Endothelial cell of umbilical vein (primary cell): ENCODE measurements around the gene LAMC2. TPM values are rescaled to one million over a fixed set of nuclear protein-coding genes. Genes with fewer than 3 reads are reported as not detected.

Experiments used
- BruUV-seq: library from RNA; stranded (reverse); fragments of 400-500 nt; replicated peaks from 2 replicates; lab custom pipeline; 2021; lab: Mats Ljungman, UMichigan
- CTCF ChIA-PET: fragments of 300-600, 350-600 bp; sonication (Branson Sonifier 250); formaldehyde crosslinking; loops from one replicate; lab custom pipeline; 2021; ENCODE audit warnings: antibody characterized with exemption, inconsistent platforms; lab: Charles Lee
- POLR2A ChIA-PET: fragments of 300-600, 350-600 bp; sonication (Branson Sonifier 250); formaldehyde crosslinking; loops from one replicate; lab custom pipeline; 2021; ENCODE audit warnings: antibody characterized with exemption, inconsistent platforms; lab: Charles Lee
- DNase-seq: peaks from one replicate; pipeline ENCODE4 v3.0.0-alpha.2; 2011; ENCODE audit warnings: low read depth, low spot score
- FAIRE-seq: peaks from 2 replicates; lab custom pipeline; 2011; peaks lifted over from hg19 to GRCh38; lab: Jason Lieb, UNC
- H2AFZ ChIP-seq: 2 replicates; pipeline ENCODE4 v1.6.0; 2012; ENCODE audit warnings: low read depth, low read length, control low read depth, inconsistent platforms
- H3K27ac ChIP-seq: 2 replicates; pipeline ENCODE4 v1.5.1; 2011; ENCODE audit warnings: low read depth, mild to moderate bottlenecking, control low read depth, low read length, moderate library complexity; ENCODE audit not compliant: insufficient read depth
- H3K27me3 ChIP-seq, 2 experiments: 2 replicates each; pipeline versions ENCODE4 v1.6.0 to v1.6.1; 2011; ENCODE audit warnings: low read length in 2 of 2, mixed read lengths in 1 of 2; ENCODE audit not compliant: control insufficient read depth in 2 of 2, insufficient read depth in 2 of 2
- H3K36me3 ChIP-seq, 2 experiments: 2 replicates in 1 of 2; 3 replicates in 1 of 2; pipeline ENCODE4 v1.5.1; 2011; ENCODE audit warnings: low read length in 2 of 2, mild to moderate bottlenecking in 1 of 2, moderate library complexity in 1 of 2; ENCODE audit not compliant: control insufficient read depth in 2 of 2, insufficient read depth in 2 of 2; ENCODE audit errors: extremely low read depth in 1 of 2
- H3K4me1 ChIP-seq: 3 replicates; pipeline ENCODE4 v1.5.1; 2011; ENCODE audit warnings: mild to moderate bottlenecking, low read length; ENCODE audit not compliant: control insufficient read depth, insufficient read depth; ENCODE audit errors: extremely low read depth
- H3K4me2 ChIP-seq: 2 replicates; pipeline ENCODE4 v1.6.1; 2011; ENCODE audit warnings: low read length, control low read depth, mixed read lengths; ENCODE audit not compliant: insufficient read depth
- H3K4me3 ChIP-seq, 3 experiments: fragments of 200-600 bp in 1 of 3; sonication (generic), shearing (Covaris generic) in 1 of 3; replicated peaks in 1 of 3; 2 replicates each; pipeline ENCODE4 v1.5.1; 2011 to 2016; ENCODE audit warnings: control low read depth in 3 of 3, low read length in 3 of 3, mild to moderate bottlenecking in 2 of 3, inconsistent platforms in 1 of 3, low read depth in 1 of 3, moderate library complexity in 1 of 3; ENCODE audit not compliant: insufficient read depth in 1 of 3
- H3K79me2 ChIP-seq: 2 replicates; pipeline ENCODE4 v1.6.0; 2012; ENCODE audit warnings: low read length, inconsistent platforms; ENCODE audit not compliant: control insufficient read depth, insufficient read depth
- H3K9ac ChIP-seq: replicated peaks from 2 replicates; pipeline ENCODE3; 2011; ENCODE audit warnings: low read length, control low read depth; ENCODE audit not compliant: insufficient read depth; ENCODE audit errors: extremely low read depth
- H3K9me1 ChIP-seq: replicated peaks from 3 replicates; pipeline ENCODE4 v1.6.0; 2011; ENCODE audit warnings: mild to moderate bottlenecking, low read length; ENCODE audit not compliant: control insufficient read depth, insufficient read depth; ENCODE audit errors: extremely low read depth
- H3K9me3 ChIP-seq: replicated peaks from 2 replicates; pipeline ENCODE4 v1.5.1; 2012; ENCODE audit warnings: low read length, inconsistent platforms; ENCODE audit not compliant: control insufficient read depth, insufficient read depth
- H4K20me1 ChIP-seq: replicated peaks from 2 replicates; pipeline ENCODE3; 2011; ENCODE audit warnings: mild to moderate bottlenecking, low read length; ENCODE audit not compliant: control insufficient read depth, insufficient read depth; ENCODE audit errors: extremely low read depth
- CTCF ChIP-seq, 2 donors: IDR thresholded peaks; 1 replicate in 1 of 2; 2 replicates in 1 of 2; pipeline ENCODE4 v1.5.1; 2011; ENCODE audit warnings: low read length in 2 of 2, mild to moderate bottlenecking in 2 of 2, moderate library complexity in 2 of 2, control low read depth in 1 of 2, inconsistent platforms in 1 of 2, low read depth in 1 of 2; ENCODE audit not compliant: insufficient read depth in 1 of 2; ENCODE audit errors: extremely low read depth in 1 of 2
- EZH2 ChIP-seq: IDR thresholded peaks from 2 replicates; pipeline ENCODE4 v1.6.1; 2012; ENCODE audit warnings: borderline replicate concordance, low read depth, mild to moderate bottlenecking, moderate library complexity, low read length, inconsistent platforms; ENCODE audit not compliant: severe bottlenecking
- FOS ChIP-seq: IDR thresholded peaks from 2 replicates; pipeline ENCODE4 v1.6.1; 2011; ENCODE audit warnings: mild to moderate bottlenecking, low read length, moderate library complexity, borderline replicate concordance; ENCODE audit not compliant: insufficient read depth
- GATA2 ChIP-seq: IDR thresholded peaks from 2 replicates; pipeline ENCODE4 v1.7.0; 2011; ENCODE audit warnings: low read depth, mild to moderate bottlenecking, moderate library complexity, mixed read lengths, low read length; ENCODE audit not compliant: insufficient read length, insufficient read depth
- JUN ChIP-seq: IDR thresholded peaks from 2 replicates; pipeline ENCODE4 v1.6.1; 2011; ENCODE audit warnings: borderline replicate concordance, low read depth; ENCODE audit not compliant: insufficient read length, insufficient read depth
- MAX ChIP-seq: IDR thresholded peaks from 2 replicates; pipeline ENCODE4 v1.6.1; 2011; ENCODE audit not compliant: insufficient read depth, insufficient read length
- MYC ChIP-seq: IDR thresholded peaks from one replicate; pipeline ENCODE4 v1.6.1; 2011; ENCODE audit warnings: mild to moderate bottlenecking, low read depth, low read length
- POLR2A ChIP-seq: IDR thresholded peaks from 2 replicates; pipeline ENCODE4 v1.6.1; 2012; ENCODE audit warnings: low read depth, mild to moderate bottlenecking, control low read depth, low read length
- POLR2AphosphoS5 ChIP-seq: IDR thresholded peaks from 2 replicates; pipeline ENCODE4 v1.6.1; 2012; ENCODE audit warnings: low read depth, mild to moderate bottlenecking, control low read depth, low read length, moderate library complexity; ENCODE audit not compliant: insufficient read depth
- dilution Hi-C: fragments of 300-500 bp; cut with MboI; formaldehyde crosslinking; loops from one replicate; pipeline ENCODE4 v1.15.0; 2019; ENCODE audit warnings: low sequenced_read_pairs; ENCODE audit not compliant: extremely low pct_ligation_motif_present
- intact Hi-C: fragments of 100-400 bp; cut with micrococcal nuclease; formaldehyde crosslinking; loops from one replicate; pipeline ENCODE4 v1.10.0; 2022
- polyA plus RNA-seq, 4 experiments: library from polyadenylated mRNA; depleted of rRNA in 3 of 4; stranded (reverse) in 3 of 4; unstranded in 1 of 4; fragments of >200 nt; gene quantifications; 2 replicates each; pipeline versions ENCODE4 v1.2.1 to v1.2.3, GENCODE V29; 2011 to 2012; ENCODE audit warnings: missing spikeins in 1 of 4
- total RNA-seq: library from RNA; stranded (reverse); gene quantifications from 2 replicates; pipeline ENCODE4 v1.2.3, GENCODE V29; 2021

LAMC2 gene
- total and polyA plus RNA-seq, 2 donors (not counting 3 experiments of a cell fraction or from before 2014, with no cell fraction given): 0.23 to 0.82 TPM

- FAIRE-seq (no peak), DNase-seq (no peak)
- no peaks in the 10 kb centered on the region for H3K9me1 ChIP-seq
- intact Hi-C loops (no loop called here), dilution Hi-C loops (no loop called here)
- no peaks in the 10 kb centered on the region for H3K79me2 ChIP-seq
- BruUV-seq: no TSS peak
- no peaks in the 10 kb centered on the region for H3K27me3 ChIP-seq
- TF ChIP-seq POLR2AphosphoS5 (no peak), MYC (no peak)
- POLR2A ChIA-PET: no interaction called here
- H3K9me3 ChIP-seq: no peaks in the 10 kb centered on the region
- peaks cover 9% of the 10 kb centered on the region for H3K4me1 ChIP-seq
- H3K36me3 ChIP-seq: no peaks in the 10 kb centered on the region
- H2AFZ ChIP-seq: no peak overlapping the region
- H3K4me2 ChIP-seq: no peak overlapping the region
- no peaks in the 10 kb centered on the region for H4K20me1 ChIP-seq
- CTCF ChIA-PET: interaction anchor here (1.8 kb wide), 1 partner anchor 54 kb away, joined by 7 read pairs; no protein-coding TSS in a partner anchor
- no peak overlapping the region for H3K27ac ChIP-seq
- no peak overlapping the region for H3K9ac ChIP-seq
- no peak overlapping the region for H3K4me3 ChIP-seq
Observed at GRCh38 chr1:183288583-183288982, 102.5 kb downstream of the LAMC2 start.

GRCh38 chr1:183289051-183289496 lies 103.0 kb downstream of the LAMC2 start:
- BruUV-seq: no TSS peak

More at GRCh38 chr1:183289051-183289496, 103.0 kb downstream of the LAMC2 start:
- intact Hi-C loops: no loop called here
- H3K27ac ChIP-seq: no peak overlapping the region
- TF ChIP-seq MAX (no peak), CTCF (IDR thresholded peaks at IDR 0.05; ENCODE audit: extremely low read depth in 1 of 2, insufficient read depth in 1 of 2, low read depth in 1 of 2, low read length in 2 of 2) (no peak), EZH2 (no peak), POLR2AphosphoS5 (no peak), POLR2A (no peak), GATA2 (no peak), MYC (no peak), JUN (no peak), FOS (no peak)
- FAIRE-seq: no peak
- dilution Hi-C loops: no loop called here
- CTCF ChIA-PET: interaction anchor here (1.0 to 1.8 kb wide), 2 partner anchors 7 to 54 kb away, joined by 3 to 10 read pairs; no protein-coding TSS in a partner anchor
- POLR2A ChIA-PET: no interaction called here
- no peaks in the 10 kb centered on the region for H3K9me3 ChIP-seq
- H3K36me3 ChIP-seq: no peaks in the 10 kb centered on the region
- no peak for DNase-seq
- H3K4me2 ChIP-seq: no peak overlapping the region
- H3K4me3 ChIP-seq: no peak overlapping the region
- peaks cover 9% of the 10 kb centered on the region for H3K4me1 ChIP-seq
- H3K79me2 ChIP-seq: no peaks in the 10 kb centered on the region
- H3K9ac ChIP-seq: no peak overlapping the region
- no peaks in the 10 kb centered on the region for H3K27me3 ChIP-seq
- no peaks in the 10 kb centered on the region for H3K9me1 ChIP-seq
- H4K20me1 ChIP-seq: no peaks in the 10 kb centered on the region
- H2AFZ ChIP-seq: no peak overlapping the region
